Stimulated activated CD4-positive, alpha-beta T cell treated with anti-CD3 and anti-CD28 coated beads, Interleukin-12 subunit alpha, Interleukin-12 subunit beta, amount 100 ng/mL, for 24 hours (primary cell): ENCODE results near the gene ECPAS.
"Not testable (repeated sequence)": the region's sequence is repeated elsewhere in the genome, so short reads cannot be mapped to it uniquely, and the experiment has no call there.

Source experiments
- DNase-seq, 2 experiments: peaks; one replicate each; pipeline ENCODE4 v3.0.0-alpha.2; 2020; ENCODE audit warnings: low read depth in 2 of 2

Gene ECPAS, protein sequence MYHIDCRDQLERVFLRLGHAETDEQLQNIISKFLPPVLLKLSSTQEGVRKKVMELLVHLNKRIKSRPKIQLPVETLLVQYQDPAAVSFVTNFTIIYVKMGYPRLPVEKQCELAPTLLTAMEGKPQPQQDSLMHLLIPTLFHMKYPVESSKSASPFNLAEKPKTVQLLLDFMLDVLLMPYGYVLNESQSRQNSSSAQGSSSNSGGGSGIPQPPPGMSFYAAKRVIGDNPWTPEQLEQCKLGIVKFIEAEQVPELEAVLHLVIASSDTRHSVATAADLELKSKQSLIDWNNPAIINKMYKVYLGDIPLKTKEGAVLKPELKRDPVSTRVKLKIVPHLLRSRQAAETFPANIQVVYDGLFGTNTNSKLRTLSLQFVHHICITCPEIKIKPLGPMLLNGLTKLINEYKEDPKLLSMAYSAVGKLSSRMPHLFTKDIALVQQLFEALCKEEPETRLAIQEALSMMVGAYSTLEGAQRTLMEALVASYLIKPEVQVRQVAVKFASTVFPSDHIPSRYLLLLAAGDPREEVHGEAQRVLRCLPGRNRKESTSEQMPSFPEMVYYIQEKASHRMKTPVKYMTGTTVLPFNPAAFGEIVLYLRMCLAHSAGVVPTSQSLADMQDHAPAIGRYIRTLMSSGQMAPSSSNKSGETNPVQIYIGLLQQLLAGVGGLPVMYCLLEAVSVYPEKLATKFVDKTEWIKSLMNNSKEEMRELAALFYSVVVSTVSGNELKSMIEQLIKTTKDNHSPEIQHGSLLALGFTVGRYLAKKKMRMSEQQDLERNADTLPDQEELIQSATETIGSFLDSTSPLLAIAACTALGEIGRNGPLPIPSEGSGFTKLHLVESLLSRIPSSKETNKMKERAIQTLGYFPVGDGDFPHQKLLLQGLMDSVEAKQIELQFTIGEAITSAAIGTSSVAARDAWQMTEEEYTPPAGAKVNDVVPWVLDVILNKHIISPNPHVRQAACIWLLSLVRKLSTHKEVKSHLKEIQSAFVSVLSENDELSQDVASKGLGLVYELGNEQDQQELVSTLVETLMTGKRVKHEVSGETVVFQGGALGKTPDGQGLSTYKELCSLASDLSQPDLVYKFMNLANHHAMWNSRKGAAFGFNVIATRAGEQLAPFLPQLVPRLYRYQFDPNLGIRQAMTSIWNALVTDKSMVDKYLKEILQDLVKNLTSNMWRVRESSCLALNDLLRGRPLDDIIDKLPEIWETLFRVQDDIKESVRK (N-terminal part only)

DNA sequence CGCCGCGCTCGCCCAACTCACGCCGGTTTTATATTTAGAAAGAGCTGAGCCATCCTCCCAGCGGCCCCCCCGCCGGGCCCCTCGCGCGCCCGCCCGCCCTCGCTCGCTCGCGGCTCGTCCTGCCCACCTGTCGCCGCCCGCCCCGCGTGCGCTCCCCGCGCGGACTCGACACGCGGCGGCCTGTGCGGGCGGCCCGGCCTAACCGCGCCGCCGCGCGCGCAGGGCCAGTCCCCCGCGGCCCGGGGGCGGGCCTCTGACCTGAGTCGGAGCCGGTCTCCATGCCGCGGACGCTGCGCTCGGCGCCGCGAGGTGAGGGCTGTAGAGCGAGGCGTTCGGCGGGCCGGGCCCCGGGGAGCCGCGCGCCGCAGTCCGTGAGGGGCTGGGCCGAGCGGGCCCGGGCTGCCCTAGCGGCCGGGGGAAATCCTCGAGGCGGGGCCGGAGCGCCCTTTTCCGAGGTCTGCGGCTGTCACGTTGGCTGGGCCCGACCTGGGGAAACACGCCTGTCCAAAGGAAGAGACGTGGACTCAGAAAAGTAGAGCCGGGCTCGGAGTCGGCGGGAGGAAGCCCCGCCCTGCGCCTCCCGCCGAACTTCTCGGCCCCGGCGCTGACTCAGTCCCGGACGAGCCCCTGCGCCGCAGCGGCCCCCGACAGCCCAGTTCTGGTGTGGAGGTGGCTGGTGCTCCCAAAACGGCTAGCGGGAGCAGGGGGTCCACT lies at the start of gene ECPAS:
Gene ECPAS (minus strand): TSS at position 526 of the 714 bp plus-strand sequence. CDS start 11,465 bp downstream, outside the sequence.
- peak; percentile 45 to 60 for DNase-seq

DNA sequence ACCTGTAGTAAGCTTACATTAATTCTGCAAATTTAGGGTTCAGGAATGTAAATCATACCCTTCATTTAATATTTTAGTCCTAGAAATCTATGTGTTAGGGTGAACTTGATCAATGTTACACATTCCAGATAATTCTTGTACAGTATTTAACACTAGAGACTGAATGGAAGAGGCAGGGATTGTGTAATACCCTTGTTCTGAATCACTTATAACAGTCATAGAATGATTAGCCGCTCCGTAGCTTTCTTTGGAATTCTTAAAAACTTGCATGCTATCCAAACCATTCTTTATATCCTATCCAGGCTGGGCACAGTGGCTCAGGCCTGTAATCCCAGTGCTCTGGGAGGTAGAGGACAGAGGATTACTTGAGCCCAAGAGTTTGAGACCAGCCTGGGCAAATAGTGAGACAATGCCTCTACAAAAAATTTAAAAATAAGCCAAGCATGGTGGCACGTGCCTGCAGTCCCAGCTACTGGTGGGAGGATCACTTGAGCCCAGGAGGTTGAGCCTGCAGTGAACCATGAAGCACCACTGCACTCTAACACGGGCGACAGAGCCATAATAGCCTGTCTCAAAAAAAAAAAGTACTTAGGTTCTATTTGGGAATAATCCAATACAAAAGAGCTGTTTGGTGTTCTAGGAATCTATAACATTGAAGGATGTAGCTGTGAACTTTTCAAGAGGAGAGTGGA lies 49.1 kb upstream of the ECPAS start:
- no peak for DNase-seq

DNA sequence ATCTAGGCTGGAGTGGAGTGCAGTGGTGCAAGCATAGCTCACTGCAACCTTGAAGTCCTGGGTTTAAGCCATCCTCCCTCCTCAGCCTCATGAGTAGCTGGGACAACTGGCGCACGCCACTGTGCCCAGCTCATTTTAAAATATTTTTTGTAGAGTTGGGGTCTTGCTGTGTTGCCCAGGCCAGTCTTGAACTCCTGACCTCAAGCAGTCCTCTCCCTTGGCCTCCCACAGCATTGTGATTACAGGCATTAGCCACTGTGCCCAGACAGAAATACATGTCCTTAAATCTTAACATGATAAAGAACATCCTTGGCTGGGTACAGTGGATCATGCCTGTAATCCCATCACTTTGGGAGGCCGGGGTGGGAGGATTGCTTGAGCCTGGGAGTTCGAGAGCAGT lies 47.5 kb upstream of the ECPAS start:
- no peak for DNase-seq

DNA sequence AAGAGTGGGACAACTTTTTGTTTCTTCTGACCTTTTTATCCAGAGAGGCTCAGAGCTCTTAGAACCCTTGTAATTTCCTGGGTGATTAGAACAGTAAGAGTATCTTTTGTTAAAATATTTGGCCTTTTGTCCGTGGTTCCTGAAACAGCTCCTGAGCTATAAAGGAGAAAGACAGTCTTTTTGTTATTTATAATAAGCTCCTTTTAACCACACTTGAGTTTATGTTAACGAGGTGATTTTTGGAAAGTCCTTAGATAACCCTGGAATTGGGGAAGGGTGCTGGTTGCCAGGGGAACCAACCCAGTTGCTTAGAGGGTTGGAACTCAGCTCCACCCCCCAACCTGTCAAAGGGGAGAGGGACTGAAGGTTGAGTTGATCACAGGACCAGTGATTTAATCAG lies 45.6 kb upstream of the ECPAS start:
- DNase-seq = no peak

DNA sequence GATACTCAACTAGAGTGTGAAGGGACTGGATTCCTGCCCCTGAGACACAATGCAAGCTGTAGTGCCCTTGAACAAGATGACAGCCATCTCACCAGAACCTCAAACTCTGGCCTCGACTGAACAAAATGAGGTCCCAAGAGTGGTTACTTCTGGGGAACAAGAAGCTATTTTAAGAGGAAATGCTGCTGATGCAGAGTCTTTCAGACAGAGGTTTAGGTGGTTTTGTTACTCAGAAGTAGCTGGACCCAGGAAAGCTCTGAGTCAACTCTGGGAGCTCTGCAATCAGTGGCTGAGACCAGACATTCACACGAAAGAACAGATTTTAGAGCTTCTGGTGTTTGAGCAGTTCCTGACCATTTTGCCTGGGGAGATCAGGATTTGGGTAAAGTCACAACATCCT lies 43.2 kb upstream of the ECPAS start:
- DNase-seq = no peak

DNA sequence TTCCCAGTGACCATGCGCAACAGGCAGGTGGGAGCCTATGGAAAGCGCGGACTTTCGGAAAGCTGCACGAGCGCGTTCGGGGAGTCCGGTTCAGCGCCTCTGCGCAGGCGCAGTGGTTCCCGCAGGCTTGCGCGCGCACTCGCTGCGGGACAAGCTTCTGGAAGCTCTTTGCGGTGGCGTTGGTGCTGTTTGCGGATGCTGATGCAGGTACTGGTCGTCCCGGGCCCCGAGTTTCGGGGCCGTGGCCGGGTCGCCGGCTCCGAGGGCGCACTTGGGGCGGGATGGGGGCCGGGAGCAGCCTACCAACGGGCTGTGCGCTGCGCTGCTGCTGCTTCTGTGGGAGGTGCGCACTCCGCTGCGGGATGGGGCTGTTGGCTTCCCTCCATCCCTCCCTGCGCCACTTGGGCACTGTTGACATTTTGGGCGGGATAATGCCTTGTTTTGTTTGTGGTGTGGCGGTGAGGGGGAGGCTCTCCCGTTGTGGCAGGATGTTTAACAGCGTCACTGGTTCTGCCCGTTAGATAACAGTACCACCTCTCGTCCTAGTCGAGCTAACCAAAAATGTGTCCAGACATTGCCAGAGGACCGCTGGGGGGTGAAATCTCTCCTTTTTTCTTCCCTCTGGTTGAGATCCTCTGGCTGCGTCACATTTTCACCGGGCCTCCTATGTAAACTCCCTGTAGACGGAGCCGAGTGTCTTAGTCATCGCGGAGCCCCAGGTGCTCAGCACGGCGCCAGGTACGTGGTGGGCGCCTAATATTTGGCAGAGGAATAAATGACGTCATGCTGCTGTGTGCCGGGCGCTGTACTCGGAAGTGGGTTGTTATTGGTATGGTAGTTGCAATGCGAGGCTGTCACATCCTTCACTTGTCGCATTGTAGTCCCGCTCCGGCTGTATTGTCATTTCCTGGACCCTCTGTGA lies 41.1 kb upstream of the ECPAS start, which contains the start of gene ZNF483:
Gene ZNF483 (plus strand): TSS at position 124 of the 922 bp plus-strand sequence. CDS start 2,217 bp downstream, outside the sequence.
- DNase-seq = peak; percentile 46 to 56

DNA sequence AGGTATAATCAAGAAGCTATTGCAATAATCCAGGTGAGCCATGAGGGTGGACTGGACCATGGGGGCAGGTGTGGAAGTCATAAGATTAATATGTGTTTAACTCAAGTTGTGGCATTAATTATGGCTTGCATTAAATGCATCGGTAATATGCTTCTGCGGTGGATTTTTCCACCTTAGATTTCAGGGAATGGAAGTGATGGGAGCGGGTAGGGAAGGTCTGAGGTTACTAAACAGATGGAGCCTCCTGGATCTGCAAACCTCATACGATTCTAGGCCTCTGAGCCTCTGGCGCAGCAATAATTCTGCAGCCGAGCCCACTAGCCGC lies 40.5 kb upstream of the ECPAS start:
- DNase-seq = no peak

DNA sequence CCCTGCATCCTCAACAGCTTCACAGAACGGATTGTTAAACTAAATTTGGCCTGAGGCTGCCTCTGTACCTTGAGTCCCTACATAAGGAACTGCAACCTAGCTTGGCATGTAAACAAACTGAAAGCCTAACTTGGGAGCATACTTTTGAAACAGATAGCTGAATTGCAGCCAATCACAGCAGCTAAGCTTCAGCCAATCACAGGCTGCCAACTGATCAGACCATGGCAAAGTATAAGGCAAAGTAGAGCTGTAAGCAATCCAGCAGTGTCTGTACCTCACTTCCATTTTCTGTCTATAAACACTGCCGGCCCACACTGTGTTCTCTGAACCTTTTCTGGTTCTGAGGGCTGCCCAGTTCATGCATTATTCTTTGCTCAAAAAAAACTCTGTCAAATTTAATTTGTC lies 31.9 kb upstream of the ECPAS start:
- DNase-seq = no peak

DNA sequence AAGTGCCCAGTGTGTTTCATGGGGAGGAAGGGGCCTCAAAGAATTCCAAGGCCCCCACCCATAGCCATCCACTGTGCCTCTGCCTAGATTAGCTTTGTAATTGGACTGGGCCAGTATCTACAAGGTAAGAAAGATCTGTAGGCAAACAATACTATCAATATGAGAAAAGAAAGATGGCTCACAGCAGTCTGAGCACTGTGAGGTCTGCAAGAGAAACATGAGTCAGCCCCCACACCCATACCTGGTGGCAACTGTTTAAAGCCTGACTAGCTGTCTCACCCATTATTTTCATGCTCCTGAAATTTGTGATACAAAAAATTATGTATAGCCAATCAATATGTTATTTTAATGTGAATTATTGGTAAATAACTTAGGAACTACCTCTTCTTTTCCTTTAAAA lies 30.8 kb upstream of the ECPAS start:
- no peak for DNase-seq

DNA sequence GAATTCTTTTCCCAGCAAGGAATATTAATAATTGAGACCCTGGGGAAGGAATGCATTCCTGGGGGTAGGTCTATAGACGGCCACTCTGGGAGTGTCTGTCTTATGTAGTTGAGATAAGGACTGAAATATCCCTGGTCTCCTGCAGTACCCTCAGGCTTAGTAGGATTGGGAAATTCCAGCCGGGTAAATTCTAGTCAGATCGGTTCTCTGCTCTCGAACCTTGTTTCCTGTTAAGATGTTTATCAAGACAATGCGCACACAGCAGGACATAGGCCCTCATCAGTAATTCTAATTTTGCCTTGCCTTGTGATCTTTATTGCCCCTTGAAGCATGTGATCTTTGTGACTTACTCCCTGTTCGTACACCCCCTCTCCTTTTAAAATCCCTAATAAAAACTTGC lies 27.4 kb upstream of the ECPAS start:
- DNase-seq = not testable (repeated sequence)

DNA sequence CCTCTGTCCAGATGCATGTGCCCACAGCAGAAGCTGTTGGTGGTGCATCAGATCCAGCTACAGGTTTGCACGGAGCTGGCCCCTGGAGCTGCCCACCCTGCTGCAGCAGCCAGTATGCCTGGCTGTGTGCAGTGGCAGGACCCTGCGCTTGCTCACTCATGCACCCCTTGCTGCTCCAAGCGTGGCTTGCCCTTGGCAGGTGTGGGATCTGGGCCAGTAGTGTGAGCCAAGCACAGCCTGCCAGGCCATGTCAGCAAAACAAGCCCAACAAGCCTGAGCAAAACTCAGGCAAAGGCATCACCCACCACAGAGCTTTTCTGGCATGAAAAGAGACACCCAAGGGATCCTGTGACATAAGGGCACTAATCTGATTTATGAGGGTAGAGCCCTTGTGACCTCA lies 18.3 kb upstream of the ECPAS start:
- DNase-seq = no peak

DNA sequence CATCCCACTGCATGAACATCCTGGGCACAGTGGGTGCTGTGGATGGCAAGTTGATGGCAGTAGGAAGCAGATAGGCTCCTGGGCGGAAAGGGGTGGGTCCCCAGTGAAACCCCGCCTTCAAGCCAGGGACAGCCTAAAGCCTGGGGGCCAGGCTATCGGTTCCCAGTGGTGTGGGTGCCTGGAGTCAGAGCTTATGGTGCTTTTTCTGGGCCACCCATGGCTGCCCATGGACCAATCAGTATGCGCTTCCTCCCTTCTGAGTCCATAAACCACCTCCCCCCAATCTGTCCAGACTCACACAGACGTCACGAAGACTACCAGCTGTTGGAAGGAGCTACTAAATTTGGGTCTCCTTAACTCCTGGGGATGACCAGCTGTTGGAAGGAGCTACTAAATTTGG lies 17.5 kb upstream of the ECPAS start:
- DNase-seq = no peak

DNA sequence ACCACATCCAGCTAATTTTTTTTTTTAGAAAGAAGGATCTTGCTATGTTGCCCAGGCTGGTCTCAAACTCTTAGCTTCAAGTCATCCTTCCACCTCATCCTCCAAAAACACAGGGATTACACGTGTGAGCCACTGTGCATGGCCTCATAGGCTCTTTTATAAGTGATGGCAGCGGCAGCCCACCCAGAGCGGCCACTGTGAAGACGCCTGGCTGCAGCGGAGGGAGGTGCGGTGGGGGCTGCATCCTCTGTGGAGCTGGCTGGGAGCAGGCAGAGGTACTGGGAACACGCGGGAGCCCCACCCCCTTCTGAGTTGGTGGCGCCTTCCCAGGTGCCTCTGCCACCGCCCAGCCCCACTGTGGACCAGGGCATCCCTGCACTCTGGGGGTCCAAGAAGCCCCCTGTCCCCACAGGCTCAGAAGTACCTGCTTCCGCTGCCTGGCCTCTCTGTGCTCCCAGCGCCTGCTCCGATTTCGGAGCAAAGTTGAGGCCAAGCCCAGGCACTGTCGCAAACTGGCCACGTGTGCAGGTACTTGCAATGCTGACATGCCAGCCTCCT lies 16.9 kb upstream of the ECPAS start:
- no peak for DNase-seq

DNA sequence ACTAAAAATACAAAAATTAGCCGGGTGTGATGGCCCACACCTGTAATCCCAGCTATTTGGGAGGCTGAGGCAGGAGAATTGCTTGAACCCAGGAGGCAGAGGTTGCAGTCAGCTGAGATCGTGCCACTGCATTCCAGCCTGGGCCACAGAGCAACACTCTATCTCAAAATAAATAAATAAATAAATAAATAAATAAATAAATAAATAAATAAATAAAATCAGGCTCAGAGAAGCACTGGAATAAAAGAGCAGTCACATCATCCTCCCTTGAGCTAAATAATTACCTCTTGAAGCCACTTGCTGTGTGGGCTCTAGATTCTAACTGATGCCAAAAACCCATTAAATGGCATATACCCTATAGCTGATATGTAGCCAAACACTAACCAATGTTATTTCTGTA lies 13.0 kb upstream of the ECPAS start:
- not testable (repeated sequence) for DNase-seq

DNA sequence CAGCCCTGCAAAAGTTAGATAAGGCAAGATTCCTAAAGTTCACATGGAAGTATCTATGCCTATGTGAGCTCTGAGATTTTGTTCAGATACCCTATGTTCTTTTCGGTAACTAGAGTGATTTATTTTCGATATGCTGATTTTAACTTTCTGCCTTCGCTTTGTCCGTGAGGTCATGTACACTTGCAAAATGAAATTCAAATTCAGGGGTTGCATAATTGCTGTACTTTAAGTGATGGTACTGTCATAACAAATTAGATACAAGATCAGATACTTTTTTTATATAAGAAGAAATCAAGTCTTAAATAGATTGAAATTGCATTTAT lies 350 bp upstream of the ECPAS start:
- no peak for DNase-seq

DNA sequence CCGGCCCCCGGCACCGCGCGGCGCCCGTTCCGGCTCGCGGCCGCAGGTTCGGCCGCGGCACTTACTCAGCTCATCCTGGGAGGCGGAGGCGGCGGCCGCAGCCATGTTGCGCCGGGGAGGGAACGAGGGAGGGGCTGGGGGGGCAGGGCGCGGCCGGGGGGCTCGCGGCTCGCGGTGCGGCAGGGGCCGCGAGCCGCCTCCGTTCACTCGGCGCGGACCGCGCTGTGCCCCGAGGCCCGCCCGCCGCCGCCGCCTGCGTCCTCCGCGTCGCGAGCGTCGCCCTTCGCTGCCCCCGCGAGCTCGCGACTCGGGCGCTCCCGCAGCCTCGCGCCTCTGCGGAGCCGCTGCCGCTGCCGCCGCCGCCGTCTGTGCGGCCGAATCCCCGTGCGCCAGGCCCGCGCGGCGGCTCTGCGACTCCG lies 735 bp downstream of the ECPAS start:
- peak; percentile 16 to 38 for DNase-seq

DNA sequence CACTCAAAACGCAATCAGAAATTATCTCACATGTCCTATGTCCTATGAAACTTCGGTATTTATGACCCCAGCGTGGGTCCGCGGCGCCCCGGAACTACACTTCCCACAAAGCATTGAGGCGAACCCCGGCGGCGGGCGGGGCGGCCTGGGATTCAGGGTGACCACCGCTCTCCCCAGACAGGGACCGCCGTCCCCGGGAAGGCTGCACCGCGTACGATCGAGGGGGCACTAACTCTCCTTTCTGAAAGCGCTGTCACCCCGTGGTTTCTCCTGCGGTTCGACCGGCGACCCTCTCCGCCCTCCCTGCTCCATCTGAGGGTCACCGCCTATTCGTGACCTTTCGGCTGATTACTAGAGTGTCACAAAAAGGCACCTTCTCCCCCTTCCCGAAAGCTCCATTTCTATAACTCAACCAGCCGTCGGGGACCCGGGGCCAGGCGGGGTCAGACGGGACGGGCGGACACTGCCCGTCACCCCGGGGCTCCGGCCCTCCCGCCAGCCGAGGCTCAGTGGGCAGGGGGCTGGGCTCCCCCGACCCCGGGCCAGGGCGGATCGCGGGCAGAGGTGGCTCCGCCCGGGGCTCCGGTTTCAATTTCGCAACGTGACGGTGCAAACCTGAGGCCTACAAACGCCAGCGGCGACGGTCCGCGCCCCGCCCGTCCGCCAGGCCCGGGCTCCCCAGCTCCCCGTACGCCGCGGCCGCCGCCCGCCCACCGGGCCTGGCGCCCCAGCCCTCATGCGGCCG lies 1.3 kb downstream of the ECPAS start:
- peak; percentile 17 to 53 for DNase-seq

DNA sequence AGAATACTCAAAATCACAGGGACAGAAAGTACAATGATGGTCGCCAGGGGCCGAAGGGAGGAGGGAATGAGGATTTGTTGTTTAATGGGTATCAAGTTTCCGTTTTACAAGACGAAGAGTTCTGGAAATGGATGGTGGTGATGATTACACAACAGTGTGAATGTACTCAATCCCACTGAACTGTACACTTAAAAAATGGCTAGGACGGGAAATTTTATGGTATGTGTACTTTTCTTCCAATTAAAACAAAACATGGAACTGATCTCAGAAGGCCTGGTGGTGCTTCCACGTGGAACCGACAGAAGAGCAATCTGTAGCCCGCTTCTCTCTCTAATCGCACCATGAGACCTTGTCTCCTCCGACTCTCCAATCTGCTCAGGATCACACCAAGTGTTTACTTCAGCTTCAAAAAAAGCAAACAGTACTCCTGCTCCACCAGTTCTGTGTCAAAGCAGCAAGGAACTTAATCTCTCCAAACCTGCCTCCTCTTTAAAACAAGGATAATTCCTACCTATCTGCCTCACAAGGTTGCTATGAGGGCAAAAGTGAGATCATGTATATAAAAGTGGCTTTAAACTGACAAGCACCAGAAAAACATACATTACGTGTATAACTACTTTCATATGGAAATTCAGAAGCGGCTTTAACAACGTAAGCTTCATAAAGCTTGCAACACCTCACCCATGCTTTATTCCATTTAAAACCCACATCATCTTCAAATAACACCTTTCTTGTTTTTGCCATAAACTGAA lies 2.1 kb downstream of the ECPAS start:
- no peak for DNase-seq
